ENCODE results near the gene KCND2.
"Not testable (repeated sequence)": the region's sequence is repeated elsewhere in the genome, so short reads cannot be mapped to it uniquely, and the experiment has no call there.

The KCND2 gene

DNA sequence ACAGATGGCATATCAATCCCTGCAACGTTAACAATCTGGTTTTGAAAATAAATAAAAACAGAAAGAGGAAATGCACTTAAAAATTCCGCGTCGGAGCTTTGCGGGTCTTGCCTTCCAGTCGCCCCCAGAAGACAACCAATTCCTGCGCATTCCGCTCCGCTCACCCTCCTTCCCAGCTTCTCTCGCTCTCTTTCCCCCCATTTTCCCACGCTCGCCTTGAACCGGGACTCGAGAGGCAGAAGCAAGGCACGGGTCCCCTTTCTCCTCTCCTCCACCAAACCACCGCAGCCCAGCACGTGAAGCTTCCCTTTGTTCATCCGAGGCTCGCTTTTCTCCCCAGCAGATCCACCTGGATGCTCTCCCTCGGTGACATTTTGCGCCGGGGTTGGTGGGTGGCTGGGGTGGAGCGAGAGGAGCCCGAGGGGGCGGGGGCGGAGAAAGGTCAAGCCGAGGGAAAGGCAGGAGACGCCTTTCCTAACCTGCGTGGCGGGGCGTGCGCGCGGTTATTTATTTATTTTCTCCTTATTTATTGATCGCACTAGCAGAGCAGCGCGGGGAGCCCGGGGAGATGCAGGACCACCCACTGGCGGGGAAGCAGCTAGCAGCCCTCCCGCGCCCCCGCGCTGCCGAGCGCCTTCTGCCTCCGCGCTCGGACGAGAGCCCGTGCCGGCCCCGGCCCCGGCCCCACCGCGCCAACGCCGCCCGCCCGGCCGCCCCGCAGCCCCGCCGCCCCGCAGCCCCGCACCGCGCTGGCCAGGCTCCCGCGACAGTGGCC is at the start of gene KCND2:
TSS of gene KCND2 (plus strand) at position 475 of the 775 bp plus-strand sequence.
- TF ChIP-seq ZNF274 (IDR thresholded peaks at IDR 0.05; ENCODE audit: low read depth, low read length) = no peak
- peak within 1 kb of the TSS; percentile 94 for H3K4me3 ChIP-seq (ENCODE audit: low read length)

DNA sequence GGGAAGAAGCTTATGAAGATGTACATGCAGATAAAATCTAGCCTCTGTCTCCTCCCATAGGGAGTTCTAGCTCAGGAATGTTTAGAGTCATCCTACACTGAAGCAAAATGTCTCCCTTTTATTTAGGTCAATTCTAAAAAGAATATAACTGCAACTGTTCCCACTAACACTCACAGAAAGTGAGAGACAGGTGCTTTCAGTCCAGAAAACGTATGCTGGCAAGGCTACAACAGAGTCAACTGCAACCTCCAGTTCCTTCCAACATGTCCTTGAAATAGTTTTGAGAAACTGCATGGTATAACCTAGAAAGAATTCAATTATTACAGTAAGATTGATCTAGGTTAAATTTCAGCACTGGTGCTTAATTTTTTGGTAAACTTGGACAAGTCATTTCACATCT is 46.8 kb upstream of the KCND2 start:
- no peak overlapping the region for H3K4me3 ChIP-seq (ENCODE audit: low read length)
- no peak for TF ChIP-seq ZNF274 (IDR thresholded peaks at IDR 0.05; ENCODE audit: low read depth, low read length)

DNA sequence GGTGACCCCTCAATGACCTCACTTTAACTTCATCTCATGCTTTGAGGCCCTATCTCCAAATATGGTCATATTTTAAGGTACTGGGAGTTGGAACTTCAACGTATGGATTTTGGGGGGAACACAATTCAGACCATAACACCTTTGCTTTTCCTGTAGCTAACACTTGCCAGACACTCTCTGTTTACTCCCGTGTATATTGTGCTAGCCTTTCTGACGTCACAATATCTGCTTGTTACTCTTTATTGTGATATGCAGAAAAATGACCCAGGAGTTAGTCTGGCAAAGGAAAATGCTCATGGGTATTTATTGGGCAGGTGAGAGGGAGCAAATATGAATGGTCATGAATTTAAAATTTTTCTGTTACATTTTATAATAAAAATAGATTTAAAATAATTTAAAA is 45.7 kb upstream of the KCND2 start:
- no peak overlapping the region for H3K4me3 ChIP-seq (ENCODE audit: low read length)
- TF ChIP-seq ZNF274 (IDR thresholded peaks at IDR 0.05; ENCODE audit: low read depth, low read length) = no peak

DNA sequence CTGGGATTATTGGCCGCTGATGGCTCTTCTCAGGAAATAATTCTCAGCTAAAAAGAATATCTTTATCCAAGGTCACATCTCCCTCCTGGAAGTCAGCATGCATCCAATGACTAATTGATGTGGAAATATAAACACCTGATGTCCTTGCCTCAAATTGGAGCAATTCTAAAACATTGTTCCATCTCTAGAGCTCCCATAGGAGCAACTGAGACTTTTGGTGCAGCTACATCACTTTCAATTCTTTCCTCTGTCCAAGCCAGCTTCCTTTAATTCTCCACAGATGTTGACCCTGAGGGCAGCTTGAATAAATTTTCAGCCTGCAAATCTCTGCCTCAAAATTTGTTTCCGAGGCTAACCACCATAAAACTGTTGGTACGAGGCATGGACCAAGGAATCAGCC is 43.9 kb upstream of the KCND2 start:
- no peak overlapping the region for H3K4me3 ChIP-seq (ENCODE audit: low read length)

DNA sequence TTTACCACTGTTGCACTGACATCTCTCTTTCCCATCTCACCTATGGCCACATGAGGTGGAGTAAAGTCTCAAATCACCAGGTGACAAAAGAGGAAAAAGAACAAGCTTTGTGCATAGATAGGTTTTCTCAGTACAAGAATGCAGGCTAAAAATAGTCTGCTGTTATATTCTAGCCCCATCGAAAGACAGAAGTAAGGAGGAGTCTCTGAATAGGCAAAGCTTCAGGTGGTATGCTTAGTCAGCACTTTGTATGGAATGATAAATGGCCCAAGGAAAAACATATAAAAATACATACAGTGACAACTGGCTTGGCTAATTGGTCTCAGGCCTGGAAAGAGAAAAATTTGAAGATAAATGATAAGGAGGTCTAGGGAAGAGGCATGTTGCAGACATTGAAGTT is 39.6 kb upstream of the KCND2 start:
- no peak for TF ChIP-seq ZNF274 (IDR thresholded peaks at IDR 0.05; ENCODE audit: low read depth, low read length)
- no peak overlapping the region for H3K4me3 ChIP-seq (ENCODE audit: low read length)

More for the DNA sequence above, 43.9 kb upstream of the KCND2 start:
- no peak for TF ChIP-seq ZNF274 (IDR thresholded peaks at IDR 0.05; ENCODE audit: low read depth, low read length)

DNA sequence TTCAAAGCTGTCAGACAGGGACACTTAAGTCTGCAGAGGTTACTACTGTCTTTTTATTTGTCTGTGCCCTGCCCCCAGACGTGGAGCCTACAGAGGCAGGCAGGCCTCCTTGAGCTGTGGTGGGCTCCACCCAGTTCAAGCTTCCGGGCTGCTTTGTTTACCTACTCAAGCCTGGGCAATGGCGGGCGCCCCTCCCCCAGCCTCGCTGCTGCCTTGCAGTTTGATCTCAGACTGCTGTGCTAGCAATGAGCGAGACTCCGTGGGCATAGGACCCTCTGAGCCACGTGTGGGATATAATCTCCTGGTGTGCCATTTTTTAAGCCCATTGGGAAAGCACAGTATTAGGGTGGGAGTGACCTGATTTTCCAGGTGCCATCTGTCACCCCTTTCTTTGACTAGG is 32.6 kb upstream of the KCND2 start:
- not testable (repeated sequence) for H3K4me3 ChIP-seq (ENCODE audit: low read length)

DNA sequence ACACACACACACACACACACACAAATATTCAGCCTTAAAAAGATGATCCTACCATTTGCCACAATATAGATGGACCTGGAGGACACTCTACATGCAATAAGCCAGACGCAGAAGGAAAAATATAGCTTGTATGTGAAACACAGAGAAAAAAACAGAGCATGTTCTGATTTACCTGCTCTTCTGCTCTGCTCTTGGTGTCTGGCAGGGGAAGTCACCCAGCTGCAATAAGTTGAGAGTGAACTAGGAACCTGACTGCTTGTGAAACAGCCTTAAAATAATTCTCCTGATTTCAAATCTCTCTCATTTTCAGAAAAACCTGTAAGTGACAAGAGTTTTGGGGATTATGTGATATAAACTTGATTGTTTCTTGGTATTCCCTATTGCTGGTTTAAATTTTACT is 31.0 kb upstream of the KCND2 start:
- no peak for TF ChIP-seq ZNF274 (IDR thresholded peaks at IDR 0.05; ENCODE audit: low read depth, low read length)
- H3K4me3 ChIP-seq (ENCODE audit: low read length) = no peak overlapping the region

DNA sequence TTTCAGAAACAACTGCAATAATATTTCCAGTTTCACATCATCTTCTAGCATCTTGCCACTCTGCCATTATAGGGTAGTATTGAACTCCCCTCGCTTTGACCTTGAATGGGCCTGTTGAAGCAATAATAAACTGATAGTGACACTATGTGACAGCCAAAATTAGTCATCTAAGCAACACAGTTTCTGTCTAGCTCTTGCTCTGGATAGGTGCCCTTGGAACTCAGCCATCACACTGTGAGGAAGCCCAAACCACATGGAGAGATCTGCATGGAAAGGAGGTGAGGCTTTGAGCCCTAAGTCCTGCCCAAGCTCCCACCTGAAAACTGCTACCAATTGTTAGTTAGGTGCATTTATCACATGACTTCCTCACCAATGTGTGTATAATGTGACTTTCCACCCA is 18.1 kb upstream of the KCND2 start:
- TF ChIP-seq ZNF274 (IDR thresholded peaks at IDR 0.05; ENCODE audit: low read depth, low read length) = no peak
- no peak overlapping the region for H3K4me3 ChIP-seq (ENCODE audit: low read length)

DNA sequence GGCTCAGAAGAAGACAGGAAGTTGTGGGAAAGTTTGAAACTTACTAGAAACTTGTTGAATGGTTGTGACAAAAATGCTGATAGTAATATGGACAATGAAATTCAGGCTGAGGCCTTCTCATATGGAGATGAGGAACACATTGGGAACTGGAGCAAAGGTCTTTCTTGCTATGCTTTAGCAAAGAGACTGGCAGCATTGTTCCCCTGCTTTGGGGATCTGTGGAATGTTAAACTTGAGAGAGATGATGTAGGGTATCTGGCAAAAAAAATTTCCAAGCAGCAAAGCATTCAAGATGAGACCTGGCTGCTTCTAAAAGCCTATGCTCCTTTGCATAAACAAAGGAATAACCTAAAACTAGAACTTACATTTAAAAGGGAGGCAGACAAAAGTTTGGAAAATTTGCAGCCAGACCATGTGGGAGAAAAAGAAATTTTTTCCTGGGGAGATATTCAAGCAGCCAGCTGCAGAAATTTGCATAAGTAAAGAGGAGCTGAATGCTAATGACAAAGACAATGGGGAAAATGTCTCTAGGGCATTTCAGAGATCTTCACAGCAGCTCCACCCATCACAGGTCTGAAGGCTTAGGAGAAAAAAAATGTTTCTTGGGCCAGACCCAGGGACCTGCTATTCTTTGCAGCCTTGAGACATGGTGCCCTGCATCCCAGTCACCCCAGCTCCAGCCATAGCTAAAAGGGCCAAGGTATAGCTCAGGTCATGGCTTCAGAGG is 16.5 kb upstream of the KCND2 start:
- H3K4me3 ChIP-seq (ENCODE audit: low read length) = no peak overlapping the region
- TF ChIP-seq ZNF274 (IDR thresholded peaks at IDR 0.05; ENCODE audit: low read depth, low read length) = no peak

DNA sequence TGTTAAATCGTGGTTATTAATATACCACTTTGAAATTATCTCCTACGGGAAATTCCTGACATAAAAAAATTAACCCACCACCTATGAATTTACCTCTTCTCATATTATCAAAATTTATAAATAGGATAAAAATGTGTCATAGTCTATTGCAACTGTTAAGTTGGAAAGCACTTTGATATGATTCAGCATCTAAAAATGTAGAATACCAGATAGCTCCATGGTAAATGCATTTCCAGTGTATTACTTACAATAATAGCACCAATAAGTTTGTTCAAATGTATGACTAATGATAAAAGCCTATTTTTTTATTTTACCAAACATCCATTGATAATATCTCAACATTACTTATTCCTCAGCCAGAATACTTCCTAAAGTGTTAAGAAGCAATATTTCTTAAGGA is 13.6 kb upstream of the KCND2 start:
- no peak for TF ChIP-seq ZNF274 (IDR thresholded peaks at IDR 0.05; ENCODE audit: low read depth, low read length)
- no peak overlapping the region for H3K4me3 ChIP-seq (ENCODE audit: low read length)

DNA sequence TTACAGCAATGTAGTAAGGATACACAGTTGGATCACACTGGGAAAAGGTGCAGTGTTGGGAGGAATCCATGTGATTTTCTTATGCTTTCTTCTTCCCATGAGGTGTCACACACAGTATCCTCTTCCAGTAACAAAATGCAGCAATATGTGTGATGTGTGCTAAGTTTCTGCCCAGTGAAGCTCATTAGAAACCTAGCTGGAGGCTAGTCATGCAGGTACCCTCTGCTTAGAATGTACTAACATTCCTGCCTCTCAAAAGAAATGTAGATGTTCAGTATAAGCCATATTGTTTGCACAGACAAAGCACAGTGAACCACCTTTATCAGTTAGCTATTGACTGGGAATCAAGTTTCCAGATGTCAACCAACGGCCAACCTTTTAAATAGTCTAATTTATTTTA is 12.9 kb upstream of the KCND2 start:
- H3K4me3 ChIP-seq (ENCODE audit: low read length) = no peak overlapping the region
- TF ChIP-seq ZNF274 (IDR thresholded peaks at IDR 0.05; ENCODE audit: low read depth, low read length) = no peak

DNA sequence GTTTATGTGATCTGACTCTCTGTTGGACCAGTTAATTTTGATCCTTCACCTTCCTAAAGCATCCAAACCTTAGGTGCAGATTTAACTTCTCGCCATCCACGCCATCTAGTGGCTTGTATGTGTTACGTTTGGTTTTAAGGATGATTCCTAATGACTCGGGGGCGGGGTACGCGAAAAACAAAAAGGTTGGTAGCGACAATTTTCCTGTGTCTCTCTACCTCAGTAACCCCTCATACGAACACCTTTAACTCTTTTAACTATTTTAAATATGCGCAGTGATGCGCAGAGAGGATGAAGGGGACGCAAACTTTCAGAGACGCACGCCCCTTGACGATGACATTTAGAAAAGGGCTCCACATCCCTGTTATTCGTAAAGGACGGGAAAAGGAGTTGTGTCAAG is 714 bp upstream of the KCND2 start:
- TF ChIP-seq ZNF274 (IDR thresholded peaks at IDR 0.05; ENCODE audit: low read depth, low read length) = no peak
- H3K4me3 ChIP-seq (ENCODE audit: low read length) = peak overlapping the region; percentile 94

DNA sequence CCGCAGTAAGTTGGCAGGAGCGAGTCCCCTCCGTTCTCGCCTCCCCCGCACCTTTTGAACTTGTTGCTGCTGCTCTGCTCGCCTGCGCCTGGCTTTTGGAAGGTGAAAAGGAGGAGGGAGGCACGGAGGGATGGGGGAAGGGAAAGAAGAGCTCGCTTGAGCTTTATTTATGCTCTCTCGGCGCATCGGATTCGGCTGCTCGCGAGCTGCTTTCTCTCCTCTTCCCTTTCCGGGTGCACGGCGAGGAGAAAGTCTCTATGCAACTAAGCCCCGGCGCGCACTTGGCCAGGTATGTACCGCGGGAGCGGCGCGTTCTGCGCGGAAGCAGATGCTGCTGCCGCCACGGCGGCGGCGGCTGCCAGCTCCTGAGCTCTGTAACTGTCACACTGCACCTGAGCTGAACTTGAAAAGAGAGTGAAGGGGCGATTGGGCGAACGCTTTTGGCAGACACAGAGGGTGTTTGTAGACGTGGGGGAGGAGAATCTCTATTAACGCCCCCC is 551 bp downstream of the KCND2 start:
- no peak for TF ChIP-seq ZNF274 (IDR thresholded peaks at IDR 0.05; ENCODE audit: low read depth, low read length)

DNA sequence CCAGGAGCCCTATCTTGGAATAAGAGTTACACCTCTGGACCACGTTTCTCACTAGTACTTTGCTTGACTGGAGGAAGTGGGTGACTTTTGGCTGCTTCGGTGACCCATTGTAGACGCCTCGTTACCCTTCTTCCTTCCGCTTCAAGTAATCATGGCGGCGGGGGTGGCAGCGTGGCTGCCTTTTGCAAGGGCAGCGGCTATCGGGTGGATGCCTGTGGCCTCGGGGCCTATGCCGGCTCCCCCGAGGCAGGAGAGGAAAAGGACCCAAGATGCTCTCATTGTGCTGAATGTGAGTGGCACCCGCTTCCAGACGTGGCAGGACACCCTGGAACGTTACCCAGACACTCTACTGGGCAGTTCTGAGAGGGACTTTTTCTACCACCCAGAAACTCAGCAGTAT is 1.5 kb downstream of the KCND2 start:
- H3K4me3 ChIP-seq (ENCODE audit: low read length) = peak overlapping the region; percentile 94; the same call in 1 of the 2 replicates
- no peak for TF ChIP-seq ZNF274 (IDR thresholded peaks at IDR 0.05; ENCODE audit: low read depth, low read length)

More for the DNA sequence above, 551 bp downstream of the KCND2 start:
- peak overlapping the region; percentile 94 for H3K4me3 ChIP-seq (ENCODE audit: low read length)

DNA sequence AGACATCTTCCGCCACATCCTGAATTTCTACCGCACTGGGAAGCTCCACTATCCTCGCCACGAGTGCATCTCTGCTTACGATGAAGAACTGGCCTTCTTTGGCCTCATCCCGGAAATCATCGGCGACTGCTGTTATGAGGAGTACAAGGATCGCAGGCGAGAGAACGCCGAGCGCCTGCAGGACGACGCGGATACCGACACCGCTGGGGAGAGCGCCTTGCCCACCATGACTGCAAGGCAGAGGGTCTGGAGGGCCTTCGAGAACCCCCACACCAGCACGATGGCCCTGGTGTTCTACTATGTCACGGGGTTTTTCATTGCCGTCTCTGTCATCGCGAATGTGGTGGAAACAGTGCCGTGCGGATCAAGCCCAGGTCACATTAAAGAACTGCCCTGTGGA is 1.9 kb downstream of the KCND2 start:
- no peak for TF ChIP-seq ZNF274 (IDR thresholded peaks at IDR 0.05; ENCODE audit: low read depth, low read length)
- H3K4me3 ChIP-seq (ENCODE audit: low read length) = peak overlapping the region; percentile 94; the same call in 1 of the 2 replicates
